ENCODE results near the gene LRRC4B. TPM values are rescaled to one million over a fixed set of nuclear protein-coding genes. Genes with fewer than 3 reads are reported as not detected.
A peak's percentile ranks its signal among the peaks of the same experiment; 100 is the strongest.

Gene LRRC4B
- total RNA-seq, 2 experiments from 2014 or later = not detected

DNA sequence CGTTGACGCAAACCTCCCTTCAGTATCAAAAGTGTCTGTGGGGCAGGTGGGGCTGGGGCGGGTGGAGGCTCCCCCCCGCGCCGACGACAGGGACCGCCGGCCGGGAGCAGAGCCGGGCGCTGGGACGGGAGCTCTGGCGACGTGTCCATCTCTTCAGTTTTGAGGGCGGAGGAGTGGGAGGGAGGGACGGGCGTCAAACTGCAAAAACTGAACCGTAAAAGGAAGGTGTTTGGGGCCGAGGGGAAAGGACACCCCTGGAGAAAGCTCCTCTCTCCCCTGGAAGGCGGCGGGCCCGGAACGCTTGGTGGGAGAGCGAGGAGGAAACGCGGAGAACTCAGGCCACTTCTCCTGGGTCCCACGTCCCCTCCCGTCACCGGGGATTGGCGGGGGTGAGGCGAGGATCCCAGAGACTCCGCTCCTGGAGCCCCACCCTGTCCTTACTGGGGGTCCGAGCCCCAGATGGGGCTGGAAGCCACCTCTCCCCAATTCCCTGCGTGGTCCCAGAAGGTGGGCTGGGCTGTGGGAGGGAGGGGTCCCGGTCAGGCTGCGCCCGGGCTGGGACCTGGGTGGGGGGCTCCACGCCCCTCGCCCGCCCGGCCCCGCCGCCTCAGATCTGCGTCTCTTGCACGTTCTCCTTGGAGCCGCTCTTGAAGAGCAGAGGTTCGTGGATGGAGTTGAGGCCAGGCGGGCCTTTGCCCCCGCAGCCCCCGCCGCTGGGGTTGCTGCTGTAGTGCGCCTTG lies 51.1 kb downstream of the LRRC4B start:
- Mint-ChIP-seq H3K4me1 (peaks cover 2% of the 10 kb centered on the region), H3K4me3 (no peak overlapping the region), H3K27me3 (peaks cover 9% of the 10 kb centered on the region), H3K9me3 (ENCODE audit: low read depth) (no peaks in the 10 kb centered on the region), H3K36me3 (ENCODE audit: low read depth) (no peaks in the 10 kb centered on the region), H3K27ac (no peak overlapping the region)
- ChIA-PET CTCF (interaction anchor here (0.7 kb wide), 1 partner anchor 33 kb away, joined by 4 read pairs; no protein-coding TSS in a partner anchor), POLR2A (no interaction called here)
- ATAC-seq (no peak), DNase-seq (no peak)
- intact Hi-C loops (cut with DNase I, micrococcal nuclease) = loop anchor here in 1 of 2 experiments (10.0 kb wide), 1 partner anchor 1078 kb away; no protein-coding TSS in a partner anchor

DNA sequence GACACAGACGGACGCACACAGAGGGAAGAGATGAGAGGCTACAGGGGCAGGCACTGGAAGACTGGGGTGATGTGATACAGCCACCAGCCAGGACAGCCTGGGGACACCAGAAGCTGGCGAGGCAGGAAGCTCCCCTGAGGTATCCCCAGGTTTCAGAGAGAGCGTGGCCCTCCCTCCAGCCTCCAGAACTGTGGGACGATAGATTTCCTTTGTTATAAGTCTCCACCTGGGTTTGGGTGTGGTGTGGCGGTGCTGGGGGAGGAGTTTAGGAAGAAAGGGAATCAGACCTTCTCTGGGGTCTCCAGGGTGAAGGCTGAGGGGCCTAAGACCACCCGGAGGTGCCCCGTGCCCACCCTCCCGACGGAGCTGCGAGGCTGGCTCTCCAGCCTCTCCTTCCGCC lies 51.8 kb downstream of the LRRC4B start:
- CTCF ChIA-PET = interaction anchor here (0.7 kb wide), 1 partner anchor 33 kb away, joined by 4 read pairs; no protein-coding TSS in a partner anchor

DNA sequence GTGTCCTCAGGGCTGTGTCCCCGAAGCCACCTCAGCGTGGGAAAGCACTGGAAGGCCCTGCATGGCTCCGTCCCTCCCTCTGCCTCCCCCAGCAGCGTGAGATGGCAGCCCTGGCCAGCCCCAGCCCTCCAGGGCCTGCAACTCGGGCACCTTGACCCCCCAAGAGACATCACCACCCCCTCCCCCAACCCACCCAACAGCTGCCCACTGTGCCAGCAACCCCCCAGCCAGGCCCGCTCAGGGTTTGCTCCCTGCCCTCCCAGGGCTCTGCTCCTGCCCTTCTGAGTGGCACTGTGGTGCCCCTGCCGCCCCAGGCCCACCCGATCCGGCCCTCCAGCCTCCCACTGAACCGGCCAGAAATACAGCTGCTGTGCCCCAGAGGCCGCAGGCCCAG lies 53.1 kb downstream of the LRRC4B start:
- no peak overlapping the region for H3K27ac Mint-ChIP-seq
- peaks cover 9% of the 10 kb centered on the region for H3K27me3 Mint-ChIP-seq
- H3K9me3 Mint-ChIP-seq (ENCODE audit: low read depth) = no peaks in the 10 kb centered on the region
- ATAC-seq (no peak), DNase-seq (no peak)
- ChIA-PET CTCF (no interaction called here), POLR2A (no interaction called here)
- peaks cover 14% of the 10 kb centered on the region for H3K4me1 Mint-ChIP-seq
- H3K36me3 Mint-ChIP-seq (ENCODE audit: low read depth) = no peaks in the 10 kb centered on the region
- H3K4me3 Mint-ChIP-seq = no peak overlapping the region
- intact Hi-C loops (cut with DNase I, micrococcal nuclease) = loop anchor here in 1 of 2 experiments (10.0 kb wide), 1 partner anchor 1080 kb away; no protein-coding TSS in a partner anchor

More for the DNA sequence above, 51.8 kb downstream of the LRRC4B start:
- no peak for ATAC-seq
- POLR2A ChIA-PET = no interaction called here
- DNase-seq = no peak
- H3K4me1 Mint-ChIP-seq = peaks cover 6% of the 10 kb centered on the region
- H3K27ac Mint-ChIP-seq = no peak overlapping the region
- no peaks in the 10 kb centered on the region for H3K36me3 Mint-ChIP-seq (ENCODE audit: low read depth)
- H3K27me3 Mint-ChIP-seq = peaks cover 9% of the 10 kb centered on the region
- intact Hi-C loops (cut with DNase I, micrococcal nuclease) = loop anchor here in 1 of 2 experiments (10.0 kb wide), 1 partner anchor 1078 kb away; no protein-coding TSS in a partner anchor
- no peaks in the 10 kb centered on the region for H3K9me3 Mint-ChIP-seq (ENCODE audit: low read depth)
- no peak overlapping the region for H3K4me3 Mint-ChIP-seq

DNA sequence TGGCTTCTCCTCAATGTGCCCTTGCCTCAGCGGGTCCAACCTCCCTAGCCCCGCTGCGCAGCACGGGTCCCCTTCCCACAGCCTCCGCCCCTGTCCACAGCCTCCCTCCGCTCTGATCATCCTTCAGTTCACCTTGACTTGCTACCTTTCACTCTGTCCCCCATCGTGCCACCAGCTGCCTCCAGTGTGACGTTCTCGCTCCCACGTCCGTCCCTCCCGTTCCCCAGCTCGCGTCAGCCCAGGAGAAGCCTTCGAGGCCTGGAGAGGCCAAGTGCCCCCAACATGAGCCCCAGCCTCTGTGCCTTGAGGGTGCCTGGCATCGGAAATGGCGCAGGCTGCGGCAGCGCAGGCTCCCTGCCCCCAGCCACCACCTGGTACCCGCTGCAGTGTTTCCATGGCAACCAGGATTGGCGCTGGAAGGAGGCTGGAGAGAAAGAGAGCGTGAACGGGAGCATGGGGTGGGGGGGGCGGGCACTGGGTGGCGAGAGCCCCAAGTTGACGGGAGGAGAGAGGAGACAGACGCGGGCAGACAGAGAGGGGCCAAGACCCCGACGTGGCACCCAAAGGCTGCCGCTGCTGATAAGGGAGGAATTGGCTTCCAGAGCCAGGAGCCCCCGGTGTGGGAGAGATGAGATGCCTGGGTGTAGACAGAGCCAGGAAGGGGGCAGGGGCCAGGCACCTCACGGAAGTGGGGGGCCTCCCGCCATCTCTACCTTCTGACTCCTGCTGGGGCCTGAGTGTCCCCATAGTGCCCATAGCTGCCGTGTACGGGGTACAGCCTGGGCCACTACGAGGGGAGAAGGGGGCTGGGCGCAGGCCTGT lies 53.7 kb downstream of the LRRC4B start:
- ChIA-PET POLR2A (no interaction called here), CTCF (no interaction called here)
- H3K27ac Mint-ChIP-seq = no peak overlapping the region
- intact Hi-C loops (cut with DNase I, micrococcal nuclease) = loop anchor here in 1 of 2 experiments (5.0 to 10.0 kb wide), 2 partner anchors 872 to 1080 kb away; partner anchors contain the start of genes RRAS and SCAF1
- ATAC-seq (no peak), DNase-seq (no peak)
- no peaks in the 10 kb centered on the region for H3K9me3 Mint-ChIP-seq (ENCODE audit: low read depth)
- no peak overlapping the region for H3K4me3 Mint-ChIP-seq
- peaks cover 9% of the 10 kb centered on the region for H3K27me3 Mint-ChIP-seq
- H3K36me3 Mint-ChIP-seq (ENCODE audit: low read depth) = no peaks in the 10 kb centered on the region
- H3K4me1 Mint-ChIP-seq = peaks cover 14% of the 10 kb centered on the region

DNA sequence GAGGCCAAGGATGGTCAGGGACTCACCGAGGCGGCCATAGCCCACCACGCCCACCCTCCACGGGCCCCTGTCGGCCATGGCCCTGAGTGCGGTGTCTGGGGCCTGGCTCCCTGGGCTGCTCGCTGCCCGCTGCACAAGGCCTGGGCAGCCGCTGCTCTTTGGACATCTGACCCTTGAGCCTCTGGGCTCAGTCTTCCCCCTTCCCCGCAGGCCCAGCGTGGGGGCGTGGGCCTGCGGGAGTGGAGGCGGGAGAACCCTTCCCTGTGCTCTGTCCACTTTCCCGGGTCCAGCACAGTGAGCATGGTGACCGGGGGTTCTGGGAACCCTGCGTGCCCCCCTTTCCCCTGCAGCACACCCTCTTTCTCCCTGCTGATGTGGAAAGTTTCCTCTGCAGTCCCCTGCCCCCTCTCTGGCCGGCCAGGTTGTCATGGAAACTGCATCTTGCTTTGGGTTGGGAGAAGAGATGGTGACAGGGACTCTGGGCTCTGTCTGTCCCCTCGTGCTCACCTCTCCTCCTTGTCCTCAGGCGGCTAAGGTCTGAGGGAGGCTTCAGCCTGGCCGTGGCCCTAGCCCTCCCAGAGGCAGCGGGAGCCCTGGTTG lies 54.4 kb downstream of the LRRC4B start, which contains the start of gene ASPDH:
TSS of gene ASPDH (minus strand) at position 168 of the 600 bp plus-strand sequence. CDS start at position 78, 90 bp downstream.
- peaks cover 14% of the 10 kb centered on the region for H3K4me1 Mint-ChIP-seq
- ChIA-PET CTCF (no interaction called here), POLR2A (no interaction called here)
- peaks cover 9% of the 10 kb centered on the region for H3K27me3 Mint-ChIP-seq
- DNase-seq = no peak
- no peak within 1 kb of the TSS for H3K27ac Mint-ChIP-seq
- no peaks in the 10 kb centered on the region for H3K9me3 Mint-ChIP-seq (ENCODE audit: low read depth)
- H3K36me3 Mint-ChIP-seq (ENCODE audit: low read depth) = peaks cover under 1% of the 10 kb centered on the region
- intact Hi-C loops (cut with DNase I, micrococcal nuclease) = loop anchor here in 1 of 2 experiments (5.0 to 10.0 kb wide), 2 partner anchors 872 to 1081 kb away; partner anchors contain the start of genes RRAS and SCAF1
- H3K4me3 Mint-ChIP-seq = no peak within 1 kb of the TSS
- ATAC-seq = no peak

DNA sequence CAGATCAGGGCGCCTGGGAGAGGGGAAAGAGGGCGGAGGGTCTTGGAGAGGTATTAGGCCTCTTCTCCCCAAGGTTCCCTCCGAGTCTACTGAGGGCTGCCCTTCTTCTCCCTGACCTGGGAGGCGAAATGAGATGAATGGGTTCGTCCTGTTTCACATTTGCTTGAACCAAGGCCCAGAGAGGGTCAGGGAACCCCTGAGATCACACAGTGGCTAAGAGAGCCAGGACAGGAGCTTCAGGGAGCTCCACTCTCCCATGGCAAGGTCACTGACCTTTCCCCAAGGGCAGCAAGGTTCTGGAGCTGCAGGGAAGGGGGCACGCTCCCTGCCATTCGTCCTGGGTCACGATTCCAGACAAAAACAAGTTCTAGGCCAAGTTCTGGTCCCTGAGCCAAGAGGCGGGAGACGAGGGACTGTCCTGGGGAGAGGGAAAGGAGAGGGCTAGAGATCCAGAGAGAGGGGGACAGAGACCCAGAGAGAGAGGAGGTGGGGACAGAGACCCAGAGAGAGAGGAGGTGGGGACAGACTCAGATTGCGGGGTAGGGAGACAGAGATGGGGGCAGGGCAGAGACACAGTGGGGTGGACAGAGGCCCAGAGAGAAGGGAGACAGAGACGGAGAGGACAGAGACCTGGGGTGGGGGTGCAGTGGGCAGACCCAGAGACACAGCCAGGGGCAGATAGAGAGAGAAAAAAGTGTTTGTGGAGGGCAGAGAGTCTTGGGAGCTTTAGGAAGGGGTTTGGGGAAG lies 55.1 kb downstream of the LRRC4B start:
- intact Hi-C loops (cut with DNase I, micrococcal nuclease) = loop anchor here in 1 of 2 experiments (5.0 to 10.0 kb wide), 2 partner anchors 871 to 1082 kb away; partner anchors contain the start of genes RRAS and SCAF1
- Mint-ChIP-seq H3K27ac (no peak overlapping the region), H3K4me3 (no peak overlapping the region), H3K9me3 (ENCODE audit: low read depth) (no peaks in the 10 kb centered on the region), H3K4me1 (peaks cover 14% of the 10 kb centered on the region), H3K27me3 (peaks cover 5% of the 10 kb centered on the region), H3K36me3 (ENCODE audit: low read depth) (peaks cover 3% of the 10 kb centered on the region)
- ChIA-PET POLR2A (no interaction called here), CTCF (no interaction called here)
- ATAC-seq = no peak
- DNase-seq = no peak

DNA sequence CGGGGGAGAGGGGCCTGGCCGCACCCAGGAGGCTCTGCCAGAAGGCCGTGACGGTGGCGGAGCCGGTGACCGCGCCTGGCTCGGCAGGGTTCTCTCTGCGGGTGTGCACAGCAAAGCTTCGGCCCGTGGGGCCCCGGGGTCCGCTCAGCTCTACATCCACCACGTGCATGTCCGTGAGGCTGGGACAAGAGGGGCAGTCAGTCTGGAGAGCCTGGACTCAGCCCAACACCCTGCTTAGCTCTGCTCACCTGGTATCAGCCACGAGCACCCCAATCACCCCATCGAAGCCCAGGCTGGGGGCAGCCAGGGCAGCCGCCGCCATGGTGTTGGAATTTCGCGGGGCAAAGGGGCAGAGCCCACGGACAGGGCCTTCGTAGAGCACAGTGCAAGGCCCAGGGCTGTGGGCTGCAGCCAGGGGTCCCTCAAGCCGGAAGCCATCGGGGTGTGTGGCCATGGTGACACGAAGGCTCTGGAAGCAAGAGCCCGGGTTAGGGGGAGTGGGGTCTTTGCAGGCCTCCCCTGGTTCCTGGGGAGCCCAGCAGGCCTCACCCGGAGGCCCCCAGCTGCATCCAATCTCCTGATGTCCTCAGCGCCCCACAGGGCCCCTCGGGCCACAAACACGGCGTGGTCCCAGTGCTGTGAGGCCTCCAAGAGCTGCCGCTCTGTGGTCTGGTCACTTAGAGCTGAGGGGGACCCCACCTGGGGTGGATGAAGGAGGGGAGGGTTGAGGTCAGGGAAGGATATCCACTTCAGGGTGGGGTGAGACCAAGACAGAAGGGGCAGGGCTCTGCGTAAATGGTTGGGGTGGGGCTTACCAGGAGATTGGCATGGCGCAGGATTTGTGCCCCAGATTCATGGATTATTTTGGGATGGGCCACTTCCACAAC lies 55.9 kb downstream of the LRRC4B start:
- DNase-seq = no peak
- no peak overlapping the region for H3K27ac Mint-ChIP-seq
- intact Hi-C loops (cut with DNase I, micrococcal nuclease) = loop anchor here in 1 of 2 experiments (5.0 to 10.0 kb wide), 2 partner anchors 870 to 1082 kb away; partner anchors contain the start of genes RRAS and SCAF1
- POLR2A ChIA-PET = interaction anchor here (0.6 kb wide), 1 partner anchor 1157 kb away, joined by 5 read pairs; no protein-coding TSS in a partner anchor
- H3K9me3 Mint-ChIP-seq (ENCODE audit: low read depth) = no peaks in the 10 kb centered on the region
- CTCF ChIA-PET = interaction anchor here (0.8 to 1.8 kb wide), 4 partner anchors 26 to 1415 kb away, joined by 3 to 10 read pairs (median 4); partner anchors contain the start of gene ZNF613
- H3K4me3 Mint-ChIP-seq = peak overlapping the region; percentile 84
- peaks cover 5% of the 10 kb centered on the region for H3K27me3 Mint-ChIP-seq
- ATAC-seq = no peak
- H3K4me1 Mint-ChIP-seq = peaks cover 14% of the 10 kb centered on the region
- peaks cover 3% of the 10 kb centered on the region for H3K36me3 Mint-ChIP-seq (ENCODE audit: low read depth)

DNA sequence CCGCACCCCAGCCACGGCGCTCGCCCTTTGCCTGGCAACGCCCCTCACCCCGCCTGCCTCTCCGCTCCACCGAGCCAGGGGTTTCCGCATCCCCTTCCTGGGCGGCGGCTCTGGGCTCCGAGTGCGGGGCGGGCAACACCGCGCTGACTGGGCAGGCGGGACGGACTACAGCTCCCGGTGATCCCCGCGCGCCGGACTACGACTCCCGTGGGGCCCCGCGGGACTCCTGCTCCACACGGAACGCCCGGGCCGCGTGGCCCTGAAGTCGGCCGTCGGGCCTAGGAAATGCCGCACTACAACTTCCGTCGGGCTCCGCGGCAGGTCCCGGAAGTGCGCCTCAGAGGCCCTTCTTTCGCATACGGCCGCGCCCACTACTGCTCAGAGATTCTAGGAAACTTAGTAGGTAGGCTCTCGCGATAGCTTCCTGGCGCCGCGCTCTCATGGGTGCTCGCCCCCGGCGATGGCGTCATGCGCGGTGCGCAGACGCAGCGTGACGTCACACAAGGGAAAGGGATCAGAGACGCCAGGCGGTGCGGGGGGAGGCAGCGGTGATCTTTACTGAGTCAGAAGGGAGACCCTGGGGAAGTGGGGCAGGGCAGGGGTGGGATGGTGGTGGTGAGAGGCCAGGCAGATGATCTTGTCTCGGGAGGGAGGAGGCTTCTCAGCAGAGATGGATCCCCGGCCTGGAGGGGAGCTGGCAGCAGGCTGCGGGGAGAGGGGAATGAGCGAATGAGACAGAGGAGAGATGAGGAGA lies 57.0 kb downstream of the LRRC4B start, which contains the start of gene JOSD2:
TSS of gene JOSD2 (minus strand) at position 123 of the 754 bp plus-strand sequence. CDS start 760 bp downstream, outside the sequence.
- H3K36me3 Mint-ChIP-seq (ENCODE audit: low read depth) = peaks cover 3% of the 10 kb centered on the region
- intact Hi-C loops (cut with DNase I, micrococcal nuclease) = loop anchor here (1.0 to 10.0 kb wide), 18 partner anchors 35 to 1084 kb away; partner anchors contain the start of genes EMC10 (in 2 of the 2), GARIN5A (in 2 of the 2), NR1H2 (in 2 of the 2) and POLD1 (in 2 of the 2)
- peaks cover 5% of the 10 kb centered on the region for H3K27me3 Mint-ChIP-seq
- peak within 1 kb of the TSS; percentile 84 for H3K4me3 Mint-ChIP-seq
- DNase-seq (peak; percentile 99), ATAC-seq (peak; percentile 97)
- no peaks in the 10 kb centered on the region for H3K9me3 Mint-ChIP-seq (ENCODE audit: low read depth)
- H3K27ac Mint-ChIP-seq = peak within 1 kb of the TSS; percentile 92
- POLR2A ChIA-PET = interaction anchor here (0.6 to 1.0 kb wide), 5 partner anchors 45 to 1158 kb away, joined by 3 to 5 read pairs (median 5); partner anchors contain the start of gene NR1H2
- CTCF ChIA-PET = interaction anchor here (0.6 to 1.9 kb wide), 9 partner anchors 25 to 221 kb away, joined by 3 to 10 read pairs (median 3); no protein-coding TSS in a partner anchor
- peaks cover 14% of the 10 kb centered on the region for H3K4me1 Mint-ChIP-seq

DNA sequence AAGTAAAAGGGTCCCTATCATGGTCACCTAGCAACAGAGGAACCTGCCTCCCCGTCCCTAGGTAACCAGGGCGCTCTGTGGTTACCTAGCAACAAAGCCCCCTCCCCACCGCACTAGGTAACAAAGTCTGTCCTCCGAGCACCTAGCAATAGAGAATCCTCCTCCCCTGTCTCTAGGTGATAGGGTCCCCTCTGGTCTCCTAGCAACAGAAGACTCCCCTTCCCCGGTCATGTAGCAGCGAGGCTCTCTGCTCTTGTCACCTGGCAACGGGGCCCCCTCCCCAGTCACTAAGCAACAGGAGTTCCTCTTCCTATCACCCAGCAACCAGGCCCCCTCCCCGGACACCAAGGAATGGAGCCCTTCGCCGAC lies 57.6 kb downstream of the LRRC4B start:
- Mint-ChIP-seq H3K4me3 (peak overlapping the region; percentile 84), H3K27ac (peak overlapping the region; percentile 80), H3K36me3 (ENCODE audit: low read depth) (peaks cover 4% of the 10 kb centered on the region), H3K9me3 (ENCODE audit: low read depth) (no peaks in the 10 kb centered on the region), H3K4me1 (peaks cover 14% of the 10 kb centered on the region), H3K27me3 (peaks cover 5% of the 10 kb centered on the region)
- DNase-seq (no peak), ATAC-seq (no peak)
- POLR2A ChIA-PET = interaction anchor here (0.6 to 1.0 kb wide), 3 partner anchors 46 to 294 kb away, joined by 3 to 5 read pairs (median 3); no protein-coding TSS in a partner anchor
- CTCF ChIA-PET = interaction anchor here (0.6 to 1.9 kb wide), 8 partner anchors 26 to 221 kb away, joined by 3 to 10 read pairs (median 4); no protein-coding TSS in a partner anchor
- intact Hi-C loops (cut with DNase I, micrococcal nuclease) = loop anchor here (1.0 to 10.0 kb wide), 18 partner anchors 34 to 1084 kb away; partner anchors contain the start of genes EMC10 (in 2 of the 2), GARIN5A (in 2 of the 2), NR1H2 (in 2 of the 2) and POLD1 (in 2 of the 2)

All from activated CD4-positive, alpha-beta T cell treated with anti-CD3 and anti-CD28 coated beads for 36 hours (primary cell).